Adipose tissue (tissue), 3 donors: ENCODE measurements around the gene NFIX. TPM values are rescaled to one million over a fixed set of nuclear protein-coding genes. Genes with fewer than 3 reads are reported as not detected.

Source experiments
- H3K27ac ChIP-seq: one replicate; pipeline ENCODE4 v1.5.1; 2013; ENCODE audit warnings: low read depth, low read length
- whole genome bisulfite sequencing, 3 donors: extraction: QIAGEN DNeasy Blood & Tissue Kit; methylation state at CpG; one replicate each; pipeline ENCODE4 v1.1.7; 2013; 5-methylcytosine and 5-hydroxymethylcytosine counted together
- polyA plus RNA-seq, 3 donors: library from polyadenylated mRNA; stranded (reverse); fragments of 200-250 nt; gene quantifications; one replicate each; pipeline ENCODE4 v1.2.3, GENCODE V29; 2013
- donor health status: healthy with polysubstance abuse.
- donor health status: Bipolar disorder and iron deficiency.
- donor health status: healthy.

The NFIX gene
- polyA plus RNA-seq, 3 donors: 12.3 to 88.6 (median 77.6) TPM

DNA sequence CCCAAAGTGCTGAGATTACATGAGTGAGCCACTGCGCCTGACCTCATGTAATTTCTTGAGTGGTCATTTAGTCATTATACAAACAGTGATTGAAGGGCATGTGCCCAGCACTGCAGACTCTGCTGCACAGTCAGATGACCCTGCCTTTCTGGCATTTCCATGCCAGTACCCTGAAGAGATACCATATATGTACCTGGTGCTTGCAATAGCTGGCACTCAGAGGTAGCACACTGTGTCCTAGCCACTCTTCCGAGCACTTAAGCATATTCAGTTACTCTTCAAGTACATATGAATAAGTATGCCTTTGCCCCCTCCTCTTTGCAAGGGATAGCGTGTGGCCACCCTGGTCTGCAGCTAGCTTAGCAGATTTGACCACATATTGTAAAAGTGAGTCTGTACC is 139.4 kb downstream of the NFIX start:
- H3K27ac ChIP-seq: no peak overlapping the region
- WGBS, 3 donors: 96 to 97% (median 97%) methylated on average over 3 of the region's 3 CpGs

DNA sequence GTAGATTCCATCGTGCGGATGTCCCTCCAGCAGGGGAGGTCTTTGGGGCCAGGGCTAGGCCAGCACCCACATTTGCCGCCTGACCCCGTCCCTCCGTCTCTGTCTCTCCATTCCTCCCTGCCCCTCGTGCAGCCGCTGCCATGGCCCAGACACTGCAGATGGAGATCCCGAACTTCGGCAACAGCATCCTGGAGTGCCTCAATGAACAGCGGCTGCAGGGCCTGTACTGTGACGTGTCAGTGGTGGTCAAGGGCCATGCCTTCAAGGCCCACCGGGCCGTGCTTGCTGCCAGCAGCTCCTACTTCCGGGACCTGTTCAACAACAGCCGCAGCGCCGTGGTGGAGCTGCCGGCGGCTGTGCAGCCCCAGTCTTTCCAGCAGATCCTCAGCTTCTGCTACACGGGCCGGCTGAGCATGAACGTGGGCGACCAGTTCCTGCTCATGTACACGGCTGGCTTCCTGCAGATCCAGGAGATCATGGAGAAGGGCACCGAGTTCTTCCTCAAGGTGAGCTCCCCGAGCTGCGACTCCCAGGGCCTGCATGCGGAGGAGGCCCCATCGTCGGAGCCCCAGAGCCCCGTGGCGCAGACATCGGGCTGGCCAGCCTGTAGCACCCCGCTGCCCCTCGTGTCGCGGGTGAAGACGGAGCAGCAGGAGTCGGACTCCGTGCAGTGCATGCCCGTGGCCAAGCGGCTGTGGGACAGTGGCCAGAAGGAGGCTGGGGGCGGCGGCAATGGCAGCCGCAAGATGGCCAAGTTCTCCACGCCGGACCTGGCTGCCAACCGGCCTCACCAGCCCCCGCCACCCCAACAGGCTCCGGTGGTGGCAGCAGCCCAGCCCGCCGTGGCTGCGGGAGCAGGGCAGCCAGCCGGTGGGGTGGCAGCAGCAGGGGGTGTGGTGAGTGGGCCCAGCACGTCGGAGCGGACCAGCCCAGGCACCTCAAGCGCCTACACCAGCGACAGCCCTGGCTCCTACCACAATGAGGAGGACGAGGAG is 140.1 kb downstream of the NFIX start:
- no peak overlapping the region for H3K27ac ChIP-seq
- WGBS, 3 donors: 94 to 95% (median 95%) methylated on average over 57 to 60 of the region's 60 CpGs

DNA sequence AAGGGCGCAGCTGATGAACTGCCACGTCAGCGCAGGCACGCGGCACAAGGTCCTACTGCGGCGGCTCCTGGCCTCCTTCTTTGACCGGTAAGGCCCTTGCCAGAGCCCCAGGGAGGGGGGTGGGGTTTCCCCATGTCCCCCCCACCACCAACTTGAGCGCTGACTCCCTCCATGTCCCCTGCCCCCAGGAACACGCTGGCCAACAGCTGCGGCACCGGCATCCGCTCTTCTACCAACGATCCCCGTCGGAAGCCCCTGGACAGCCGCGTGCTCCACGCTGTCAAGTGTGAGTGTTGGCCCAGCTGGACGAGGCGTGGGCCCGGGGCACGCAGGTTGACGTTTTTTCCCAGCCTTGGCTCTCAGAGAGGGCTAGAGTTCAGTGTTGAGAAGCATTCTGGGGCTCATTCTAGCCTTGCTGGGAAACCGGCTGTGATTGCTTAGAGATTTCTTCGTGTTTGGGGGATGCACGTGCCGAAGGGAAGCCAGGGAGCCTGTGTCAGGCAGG is 142.1 kb downstream of the NFIX start:
- no peak overlapping the region for H3K27ac ChIP-seq
- 89 to 94% (median 92%) methylated on average over 28 of the region's 28 CpGs for WGBS, 3 donors

DNA sequence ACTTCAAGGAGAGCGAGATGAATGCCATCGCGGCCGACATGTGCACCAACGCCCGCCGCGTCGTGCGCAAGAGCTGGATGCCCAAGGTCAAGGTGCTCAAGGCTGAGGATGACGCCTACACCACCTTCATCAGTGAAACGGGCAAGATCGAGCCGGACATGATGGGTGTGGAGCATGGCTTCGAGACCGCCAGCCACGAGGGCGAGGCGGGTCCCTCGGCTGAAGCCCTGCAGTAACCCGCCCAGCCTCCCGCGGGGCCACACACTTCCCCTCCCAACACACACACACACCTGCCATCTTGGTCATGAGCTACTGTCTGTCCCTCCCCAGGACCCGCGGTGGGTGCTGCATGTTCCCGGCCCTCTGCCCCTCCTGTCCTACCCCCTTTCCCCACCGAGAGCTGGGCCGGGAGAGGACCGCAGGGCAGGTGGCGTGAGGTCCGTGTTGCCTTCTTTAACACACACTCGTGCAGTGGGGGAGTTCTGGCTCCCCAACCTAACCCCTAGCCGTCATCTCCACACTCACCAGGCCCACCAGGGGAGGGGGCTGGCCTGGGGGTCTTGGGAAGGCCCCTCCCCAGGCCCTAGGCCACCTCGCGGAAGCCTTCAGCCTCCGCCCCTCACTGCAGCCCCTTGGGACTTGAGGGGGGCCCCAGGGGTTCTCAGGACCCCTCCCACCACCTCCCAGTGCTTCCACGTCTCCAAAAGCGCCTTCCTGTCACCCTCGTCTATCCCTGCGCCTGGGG is 143.1 kb downstream of the NFIX start:
- 87 to 91% (median 88%) methylated on average over 30 to 40 of the region's 40 CpGs for WGBS, 3 donors
- H3K27ac ChIP-seq: no peak overlapping the region

DNA sequence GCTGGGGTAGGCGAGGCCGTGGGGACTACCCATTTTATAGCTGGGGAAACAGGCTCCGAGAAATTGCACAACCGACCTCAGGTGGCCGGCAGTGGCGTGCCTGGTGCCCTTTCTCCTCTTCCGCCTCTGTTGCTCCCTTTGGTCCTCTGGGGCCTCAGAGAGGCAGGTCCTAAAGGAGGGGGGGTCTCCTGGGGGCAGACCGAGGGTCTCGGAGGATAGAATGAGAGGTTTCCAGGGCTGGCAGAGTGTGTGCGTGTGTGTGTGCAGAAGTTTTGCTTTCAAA is 143.6 kb downstream of the NFIX start:
- no peak overlapping the region for H3K27ac ChIP-seq
- WGBS, 3 donors: 63 to 70% (median 69%) methylated on average over 10 of the region's 10 CpGs

DNA sequence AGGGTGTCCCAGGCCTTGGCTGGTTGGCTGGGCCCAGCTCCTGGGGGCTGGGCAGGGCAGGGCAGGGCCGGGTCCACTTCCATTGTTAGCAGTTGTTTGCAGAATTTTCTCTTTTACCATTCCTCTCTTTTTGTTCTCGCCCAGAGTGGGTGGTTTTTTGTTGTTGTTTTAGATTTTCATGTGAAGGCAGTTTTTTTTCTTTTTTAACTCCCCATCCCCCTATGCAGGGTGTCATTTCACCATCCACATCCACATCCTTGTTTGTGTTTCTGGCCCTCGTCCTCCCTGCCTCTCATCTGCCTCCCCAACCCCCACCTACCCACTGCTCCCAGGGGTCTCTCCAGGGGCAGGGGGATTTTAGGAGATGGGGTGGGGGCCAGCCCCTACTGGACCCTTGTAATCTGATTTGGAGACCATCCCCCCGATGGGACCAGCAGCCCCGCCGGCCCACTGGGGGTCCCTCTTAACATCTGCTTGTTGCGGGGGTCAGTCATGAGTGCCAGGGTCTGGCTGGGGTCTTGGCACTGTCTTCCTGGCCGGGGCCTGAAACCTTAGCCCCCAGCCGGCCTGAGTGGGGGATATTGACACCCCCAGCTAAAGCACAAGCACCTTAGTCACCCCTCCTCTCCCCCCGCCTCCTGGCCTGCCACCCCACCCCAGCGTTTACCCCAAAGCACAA is 144.5 kb downstream of the NFIX start:
- WGBS, 3 donors: 73 to 81% (median 78%) methylated on average over 11 of the region's 11 CpGs
- no peak overlapping the region for H3K27ac ChIP-seq

DNA sequence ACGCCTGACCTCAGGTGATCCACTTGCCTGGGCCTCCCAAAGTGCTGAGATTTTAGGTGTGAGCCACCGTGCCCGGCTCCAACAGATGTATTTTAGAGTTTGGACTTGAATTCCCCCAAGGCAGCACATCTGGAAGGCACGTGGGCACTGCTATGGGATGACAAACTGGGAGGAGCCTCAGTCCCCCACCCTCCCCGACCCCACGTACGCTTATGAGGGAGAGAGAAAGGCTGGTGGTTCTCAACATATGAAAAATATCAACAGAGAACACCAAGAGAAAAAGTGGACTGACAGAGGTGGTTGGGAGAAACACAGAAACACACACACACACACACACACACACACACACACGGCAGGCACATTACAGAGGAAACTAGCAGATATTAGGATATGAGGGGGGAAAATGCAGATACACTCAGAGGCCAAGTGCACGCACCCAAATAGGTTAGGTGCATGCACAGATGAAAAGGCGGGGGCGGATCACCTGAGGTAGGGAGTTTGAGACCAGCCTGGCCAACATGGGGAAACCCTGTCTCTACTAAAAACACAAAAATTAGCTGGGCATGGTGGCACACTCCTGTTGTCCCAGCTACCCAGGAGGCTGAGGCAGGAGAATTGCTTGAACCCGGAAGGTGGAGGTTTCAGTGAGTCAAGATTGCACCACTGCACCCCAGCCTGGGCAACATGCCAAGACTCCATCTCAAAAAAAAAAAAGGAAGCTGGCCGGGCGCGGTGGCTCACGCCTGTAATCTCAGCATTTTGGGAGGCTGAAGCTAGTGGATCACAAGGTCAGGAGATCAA is 151.7 kb downstream of the NFIX start:
- WGBS, 3 donors: 51 to 78% (median 55%) methylated on average over 14 to 16 of the region's 16 CpGs
- H3K27ac ChIP-seq: no peak overlapping the region

Other genes with a start within 250 kb of the NFIX start
- gene BEST2, start 243.7 kb upstream of the NFIX start, polyA plus RNA-seq: under 1 TPM in 1 of 3 donors, not detected in 2; 0.07 TPM
- gene HOOK2, start 219.9 kb upstream of the NFIX start, polyA plus RNA-seq: 100 to 1,000 TPM in 1 of 3 donors, 10 to 100 TPM in 2; 41.1 to 210 (median 57.2) TPM
- gene JUNB, start 204.0 kb upstream of the NFIX start, polyA plus RNA-seq: 1,000 to 10,000 TPM in 2 of 3 donors, 100 to 1,000 TPM in 1; 120 to 1,553 (median 1,136) TPM
- 100 to 1,000 TPM; 159 to 386 (median 207) TPM for gene PRDX2, start 193.7 kb upstream of the NFIX start, polyA plus RNA-seq
- 1 to 10 TPM in 1 of 3 donors, under 1 TPM in 2; 0.38 to 1.8 (median 0.52) TPM for gene THSD8, start 193.4 kb upstream of the NFIX start, polyA plus RNA-seq
- gene RNASEH2A, start 188.9 kb upstream of the NFIX start, polyA plus RNA-seq: 1 to 10 TPM; 3.3 to 6.4 (median 5.6) TPM
- gene RTBDN, start 160.9 kb upstream of the NFIX start, polyA plus RNA-seq: under 1 TPM in 2 of 3 donors, not detected in 1; 0.10 to 0.46 TPM
- 1 to 10 TPM in 1 of 3 donors, under 1 TPM in 1, not detected in 1; 0.18 to 2.3 TPM for gene MAST1, start 157.0 kb upstream of the NFIX start, polyA plus RNA-seq
- 10 to 100 TPM; 15.6 to 29.0 (median 28.1) TPM for gene DNASE2, start 114.0 kb upstream of the NFIX start, polyA plus RNA-seq
- gene KLF1, start 108.3 kb upstream of the NFIX start, polyA plus RNA-seq: under 1 TPM in 2 of 3 donors, not detected in 1; 0.04 to 0.07 TPM
- 10 to 100 TPM; 27.2 to 73.8 (median 27.3) TPM for gene GCDH, start 104.3 kb upstream of the NFIX start, polyA plus RNA-seq
- 1 to 10 TPM in 1 of 3 donors, under 1 TPM in 1, not detected in 1; 0.05 to 1.2 TPM for gene SYCE2, start 76.2 kb upstream of the NFIX start, polyA plus RNA-seq
- 10 to 100 TPM; 34.0 to 47.6 (median 35.0) TPM for gene FARSA, start 61.8 kb upstream of the NFIX start, polyA plus RNA-seq
- 100 to 1,000 TPM; 215 to 433 (median 312) TPM for gene CALR, start 56.9 kb upstream of the NFIX start, polyA plus RNA-seq
- 100 to 1,000 TPM in 2 of 3 donors, 10 to 100 TPM in 1; 58.1 to 159 (median 133) TPM for gene RAD23A, start 49.6 kb upstream of the NFIX start, polyA plus RNA-seq
- gene GADD45GIP1, start 38.3 kb upstream of the NFIX start, polyA plus RNA-seq: 10 to 100 TPM; 34.2 to 51.5 (median 38.2) TPM
- gene DAND5, start 25.9 kb upstream of the NFIX start, polyA plus RNA-seq: under 1 TPM; 0.04 to 0.11 (median 0.05) TPM
- gene LYL1, start 107.4 kb downstream of the NFIX start, polyA plus RNA-seq: 10 to 100 TPM in 1 of 3 donors, 1 to 10 TPM in 2; 1.9 to 10.3 (median 7.9) TPM
- 10 to 100 TPM; 25.0 to 38.9 (median 36.7) TPM for gene TRMT1, start 121.3 kb downstream of the NFIX start, polyA plus RNA-seq
- gene NACC1, start 122.8 kb downstream of the NFIX start, polyA plus RNA-seq: 10 to 100 TPM in 2 of 3 donors, 1 to 10 TPM in 1; 7.9 to 21.0 (median 16.1) TPM
- 10 to 100 TPM; 34.5 to 69.2 (median 63.1) TPM for gene STX10, start 154.9 kb downstream of the NFIX start, polyA plus RNA-seq
- gene IER2, start 154.9 kb downstream of the NFIX start, polyA plus RNA-seq: 100 to 1,000 TPM in 2 of 3 donors, 10 to 100 TPM in 1; 65.5 to 532 (median 190) TPM